Fibroblast of pulmonary artery (primary cell): ENCODE results near the gene PYGO2.

ENCODE experiments used
- DNase-seq: peaks from one replicate; pipeline ENCODE4 v3.0.0-alpha.2; 2010; ENCODE audit warnings: low read depth
- H3K4me3 ChIP-seq: replicated peaks from 2 replicates; pipeline ENCODE4 v1.5.1; 2011; ENCODE audit warnings: low read depth, mild to moderate bottlenecking, control low read depth, low read length, moderate library complexity
- CTCF ChIP-seq: IDR thresholded peaks from 2 replicates; pipeline ENCODE4 v1.5.1; 2011; ENCODE audit warnings: mild to moderate bottlenecking, control low read depth, low read length, inconsistent platforms; ENCODE audit errors: missing control alignments

PYGO2 gene

GRCh38 chr1:155007251-155007828 lies 45.8 kb upstream of the PYGO2 start:
- H3K4me3 ChIP-seq: no peak overlapping the region

GRCh38 chr1:155006601-155007101 lies 45.1 kb upstream of the PYGO2 start:
- peak; percentile 40 for DNase-seq
- no peak overlapping the region for H3K4me3 ChIP-seq

More at GRCh38 chr1:155007251-155007828, 45.8 kb upstream of the PYGO2 start:
- DNase-seq: no peak
- no peak for TF ChIP-seq CTCF

GRCh38 chr1:155005076-155006011 lies 43.8 kb upstream of the PYGO2 start:
- no peak for DNase-seq
- TF ChIP-seq CTCF: no peak
- H3K4me3 ChIP-seq: no peak overlapping the region

More at GRCh38 chr1:155006601-155007101, 45.1 kb upstream of the PYGO2 start:
- no peak for TF ChIP-seq CTCF

GRCh38 chr1:155004352-155005075 lies 42.9 kb upstream of the PYGO2 start:
- no peak for DNase-seq
- peak overlapping the region; percentile 90 for H3K4me3 ChIP-seq

GRCh38 chr1:155003766-155004351 lies 42.3 kb upstream of the PYGO2 start:
- TF ChIP-seq CTCF: no peak
- no peak for DNase-seq
- H3K4me3 ChIP-seq: peak overlapping the region; percentile 90

More at GRCh38 chr1:155004352-155005075, 42.9 kb upstream of the PYGO2 start:
- TF ChIP-seq CTCF: no peak

GRCh38 chr1:155003227-155003765 lies 41.7 kb upstream of the PYGO2 start:
- TF ChIP-seq CTCF: no peak
- no peak for DNase-seq
- H3K4me3 ChIP-seq: peak overlapping the region; percentile 90
